IMR-90 (cell line): ENCODE results near the gene TMEM161A. TPM values are rescaled to one million over a fixed set of nuclear protein-coding genes. Genes with fewer than 3 reads are reported as not detected.

Source experiments
- ATAC-seq: fragments of 200-7000 bp; cut with Tn5 transposase; 2 replicates; pipeline ENCODE4 v1.9.1; 2020; ENCODE audit warnings: low read depth, mild to moderate bottlenecking, moderate library complexity
- BruUV-seq: library from RNA; stranded (reverse); fragments of 400-500 nt; replicated peaks from 2 replicates; lab custom pipeline; 2021; lab: Mats Ljungman, UMichigan
- CTCF ChIA-PET: fragments of 300-600 bp; formaldehyde crosslinking; extraction: SDS; loops from one replicate; lab custom pipeline; 2021; ENCODE audit warnings: antibody characterized with exemption; lab: Yijun Ruan, JAX
- POLR2A ChIA-PET: fragments of 300-600 bp; sonication (Branson Sonifier 250); formaldehyde crosslinking; loops from one replicate; lab custom pipeline; 2022; ENCODE audit warnings: antibody characterized with exemption; ENCODE audit not compliant: unreplicated experiment; lab: Charles Lee
- DNase-seq: peaks from one replicate; pipeline ENCODE4 v3.0.0; 2013
- H2AFZ ChIP-seq: replicated peaks from 2 replicates; pipeline ENCODE3; 2013; ENCODE audit warnings: low read length, mild to moderate bottlenecking; ENCODE audit not compliant: poor library complexity
- H2AK5ac ChIP-seq: 2 replicates; pipeline ENCODE4 v1.6.1; 2013; ENCODE audit warnings: low read depth, low read length, inconsistent platforms
- H2AK9ac ChIP-seq: replicated peaks from 2 replicates; pipeline ENCODE3; 2013; ENCODE audit warnings: mild to moderate bottlenecking, low read depth, low read length, moderate library complexity; ENCODE audit not compliant: poor library complexity
- H2BK120ac ChIP-seq: 2 replicates; pipeline ENCODE4 v1.6.1; 2013; ENCODE audit warnings: low read depth, low read length, inconsistent platforms
- H2BK15ac ChIP-seq: 3 replicates; pipeline ENCODE4 v1.6.1; 2013; ENCODE audit warnings: low read depth, low read length, inconsistent platforms
- H2BK20ac ChIP-seq: 2 replicates; pipeline ENCODE4 v1.6.1; 2013; ENCODE audit warnings: low read depth, mild to moderate bottlenecking, inconsistent platforms, low read length, moderate library complexity
- H2BK5ac ChIP-seq: 2 replicates; pipeline ENCODE4 v1.6.1; 2013; ENCODE audit warnings: mild to moderate bottlenecking, low read depth, low read length, inconsistent platforms; ENCODE audit not compliant: poor library complexity, severe bottlenecking
- H3K14ac ChIP-seq: replicated peaks from 2 replicates; pipeline ENCODE4 v1.6.1; 2013; ENCODE audit warnings: low read depth, low read length, inconsistent platforms
- H3K18ac ChIP-seq: 2 replicates; pipeline ENCODE4 v1.6.1; 2013; ENCODE audit warnings: low read depth, low read length, control low read depth
- H3K23ac ChIP-seq: 2 replicates; pipeline ENCODE4 v1.6.1; 2013; ENCODE audit warnings: low read depth, low read length, inconsistent platforms
- H3K27ac ChIP-seq: 2 replicates; pipeline ENCODE4 v1.5.1; 2013; ENCODE audit warnings: mild to moderate bottlenecking, control low read depth, low read length; ENCODE audit not compliant: insufficient read depth
- H3K27me3 ChIP-seq: 2 replicates; pipeline ENCODE4 v1.6.1; 2013; ENCODE audit warnings: low read length; ENCODE audit not compliant: control insufficient read depth, insufficient read depth
- H3K36me3 ChIP-seq: 2 replicates; pipeline ENCODE4 v1.6.1; 2013; ENCODE audit warnings: low read length, mixed read lengths; ENCODE audit not compliant: control insufficient read depth, insufficient read depth
- H3K4ac ChIP-seq: 2 replicates; pipeline ENCODE4 v1.6.1; 2013; ENCODE audit warnings: low read depth, low read length, inconsistent platforms
- H3K4me1 ChIP-seq: 2 replicates; pipeline ENCODE4 v1.6.1; 2013; ENCODE audit warnings: low read length, mixed read lengths; ENCODE audit not compliant: control insufficient read depth, insufficient read depth
- H3K4me2 ChIP-seq: 2 replicates; pipeline ENCODE4 v1.6.1; 2013; ENCODE audit warnings: low read depth, mild to moderate bottlenecking, control low read depth, low read length, moderate library complexity
- H3K4me3 ChIP-seq: 2 replicates; pipeline ENCODE4 v1.5.1; 2013; ENCODE audit warnings: low read depth, mild to moderate bottlenecking, control low read depth, low read length, moderate library complexity; ENCODE audit not compliant: insufficient read depth
- H3K56ac ChIP-seq: 2 replicates; pipeline ENCODE4 v1.6.1; 2013; ENCODE audit warnings: low read length, inconsistent platforms; ENCODE audit not compliant: insufficient read depth; ENCODE audit errors: extremely low read depth
- H3K79me1 ChIP-seq, 2 experiments: 2 replicates each; pipeline ENCODE4 v1.6.1; 2013; ENCODE audit warnings: low read length in 2 of 2, inconsistent platforms in 1 of 2, low read depth in 1 of 2
- H3K9ac ChIP-seq: 2 replicates; pipeline ENCODE4 v1.6.1; 2013; ENCODE audit warnings: low read depth, low read length, control low read depth
- H3K9me1 ChIP-seq: 2 replicates; pipeline ENCODE4 v1.6.1; 2013; ENCODE audit warnings: low read length, inconsistent platforms; ENCODE audit not compliant: insufficient read depth
- H3K9me3 ChIP-seq: 2 replicates; pipeline ENCODE4 v1.6.1; 2013; ENCODE audit warnings: low read length; ENCODE audit not compliant: control insufficient read depth, insufficient read depth
- H4K20me1 ChIP-seq: 2 replicates; pipeline ENCODE4 v1.6.1; 2013; ENCODE audit warnings: low read length, inconsistent platforms; ENCODE audit not compliant: insufficient read depth
- H4K5ac ChIP-seq: 2 replicates; pipeline ENCODE4 v1.6.1; 2013; ENCODE audit warnings: mild to moderate bottlenecking, low read depth, low read length, control low read depth
- H4K8ac ChIP-seq, 2 experiments: 2 replicates each; pipeline ENCODE4 v1.6.1; 2013; ENCODE audit warnings: low read depth in 2 of 2, low read length in 2 of 2, control low read depth in 1 of 2, inconsistent platforms in 1 of 2
- H4K91ac ChIP-seq: 2 replicates; pipeline ENCODE4 v1.6.1; 2013; ENCODE audit warnings: low read depth, low read length, inconsistent platforms; ENCODE audit not compliant: insufficient read depth
- BHLHE40 ChIP-seq: fragments of 150-350 bp; IDR thresholded peaks from 2 replicates; pipeline ENCODE4 v1.6.1; 2016; ENCODE audit warnings: mild to moderate bottlenecking, low read depth, low read length
- CHD1 ChIP-seq: IDR thresholded peaks from 2 replicates; pipeline ENCODE4 v1.6.1; 2012; ENCODE audit warnings: low read depth, low read length, improper control_type of control experiment
- FOS ChIP-seq: fragments of 150-350 bp; IDR thresholded peaks from 2 replicates; pipeline ENCODE4 v1.6.1; 2016; ENCODE audit warnings: low read depth, low read length
- MAFK ChIP-seq: IDR thresholded peaks from 2 replicates; pipeline ENCODE4 v1.6.1; 2012; ENCODE audit warnings: low read depth, low read length, improper control_type of control experiment
- MAZ ChIP-seq: IDR thresholded peaks from 2 replicates; pipeline ENCODE4 v1.6.1; 2012; ENCODE audit warnings: low read depth, mild to moderate bottlenecking, low read length, improper control_type of control experiment, moderate library complexity, borderline replicate concordance
- MXI1 ChIP-seq: IDR thresholded peaks from 2 replicates; pipeline ENCODE4 v1.6.1; 2012; ENCODE audit warnings: low read depth, mild to moderate bottlenecking, low read length, moderate library complexity, borderline replicate concordance
- POLR2A ChIP-seq: IDR thresholded peaks from 2 replicates; pipeline ENCODE4 v1.6.1; 2012; ENCODE audit warnings: mild to moderate bottlenecking, low read depth, low read length
- RAD21 ChIP-seq: IDR thresholded peaks from 2 replicates; pipeline ENCODE4 v1.6.1; 2012; ENCODE audit warnings: low read length, improper control_type of control experiment
- RCOR1 ChIP-seq: IDR thresholded peaks from 2 replicates; pipeline ENCODE4 v1.6.1; 2012; ENCODE audit warnings: mild to moderate bottlenecking, low read length, improper control_type of control experiment; ENCODE audit not compliant: insufficient replicate concordance
- WGBS, 2 experiments: methylation state at CpG; one replicate each; pipeline versions ENCODE4 v1.1.5 to v1.1.7; 2013; ENCODE audit warnings: missing lambda C conversion rate in 2 of 2; ENCODE audit not compliant: insufficient read length in 1 of 2; ENCODE audit errors: extremely low coverage in 2 of 2; 5-methylcytosine and 5-hydroxymethylcytosine counted together
- dilution Hi-C: fragments of 300-500 bp; cut with HindIII; formaldehyde crosslinking; loops from one replicate; pipeline ENCODE4 v1.14.3; 2018; ENCODE audit warnings: low sequenced_read_pairs; ENCODE audit not compliant: unreplicated experiment
- in situ Hi-C: fragments of 300-500 bp; cut with MboI; formaldehyde crosslinking; loops from 3 replicates; pipeline ENCODE4 v1.14.3; 2019; ENCODE audit warnings: low sequenced_read_pairs, inconsistent platforms, mixed read lengths
- intact Hi-C: fragments of 100-400 bp; cut with micrococcal nuclease; formaldehyde crosslinking; loops from 2 replicates; pipeline ENCODE4 v1.10.0; 2022
- polyA plus RNA-seq, 3 experiments: library from polyadenylated mRNA; depleted of rRNA; stranded (reverse); fragments of >200 nt; gene quantifications; 2 replicates each; pipeline ENCODE4 v1.2.3, GENCODE V29; 2012; ENCODE audit warnings: low replicate concordance in 1 of 3
- total RNA-seq: library from RNA; depleted of rRNA; stranded (reverse); fragments of >200 nt; gene quantifications from 2 replicates; pipeline ENCODE4 v1.2.3, GENCODE V29; 2012
- TF ChIP-seq, protein P1 (sequence below): fragments of 150-350 bp; IDR thresholded peaks from 2 replicates; pipeline ENCODE4 v1.6.1; 2016; ENCODE audit warnings: low read depth, mild to moderate bottlenecking, low read length, moderate library complexity, borderline replicate concordance
- TF ChIP-seq, protein P2 (sequence below): conservative IDR thresholded peaks from 2 replicates; pipeline ENCODE4 v1.5.1; 2012; ENCODE audit warnings: mild to moderate bottlenecking, low read depth, low read length, improper control_type of control experiment
- TF ChIP-seq, protein P3 (sequence below): fragments of 150-350 bp; IDR thresholded peaks from 2 replicates; pipeline ENCODE4 v1.6.1; 2017; ENCODE audit warnings: mild to moderate bottlenecking, antibody characterized with exemption, low read length, low read depth

The TMEM161A gene
- total and polyA plus RNA-seq, 2 of the 4 experiments (the other 2 are of a cell fraction), result 11.1 to 34.8 TPM

DNA sequence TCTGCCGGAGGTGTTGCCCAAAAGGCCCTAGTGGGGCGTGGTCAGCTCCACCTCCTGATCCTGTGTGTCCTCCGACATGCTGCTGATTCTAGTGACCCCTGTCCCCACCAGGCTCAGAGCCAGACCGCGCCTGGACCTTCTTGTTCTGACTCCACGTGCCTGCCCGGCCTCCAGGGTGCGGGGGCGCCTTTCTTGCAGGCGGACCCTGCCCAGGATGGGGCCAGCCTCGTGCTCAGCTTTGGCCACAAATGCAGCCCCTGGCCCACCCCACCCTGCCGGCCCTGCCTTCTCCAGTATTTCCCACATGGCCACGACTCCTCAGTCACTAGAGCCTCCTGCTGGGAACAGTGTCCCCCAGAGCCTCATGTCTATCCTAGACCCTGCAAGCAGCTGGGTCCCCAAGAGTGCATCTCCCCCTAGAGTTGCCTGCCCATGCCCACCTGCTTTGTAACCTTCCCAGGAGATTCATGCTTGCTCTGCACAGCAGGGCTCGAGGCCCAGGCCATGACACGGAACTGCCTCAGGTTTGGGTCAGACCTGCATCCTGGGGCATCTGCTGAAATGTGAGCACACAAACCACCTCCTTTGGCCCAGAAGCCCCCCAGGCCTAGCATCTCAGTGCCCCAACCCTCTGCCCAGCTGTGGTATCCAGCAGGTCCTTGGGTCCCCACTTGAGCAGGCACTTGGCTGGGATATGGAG, 27.0 kb downstream of the TMEM161A start:
- no peak overlapping the region for H2AK5ac ChIP-seq
- DNase-seq (no peak), ATAC-seq (no peak)
- no peak overlapping the region for H3K56ac ChIP-seq
- no peak overlapping the region for H3K4ac ChIP-seq
- no peak overlapping the region for H3K14ac ChIP-seq
- TF ChIP-seq FOS (no peak), CHD1 (no peak), MXI1 (no peak), BHLHE40 (no peak), MAZ (no peak), MAFK (no peak), RCOR1 (no peak), POLR2A (no peak), RAD21 (no peak)
- TF ChIP-seq, protein P1, sequence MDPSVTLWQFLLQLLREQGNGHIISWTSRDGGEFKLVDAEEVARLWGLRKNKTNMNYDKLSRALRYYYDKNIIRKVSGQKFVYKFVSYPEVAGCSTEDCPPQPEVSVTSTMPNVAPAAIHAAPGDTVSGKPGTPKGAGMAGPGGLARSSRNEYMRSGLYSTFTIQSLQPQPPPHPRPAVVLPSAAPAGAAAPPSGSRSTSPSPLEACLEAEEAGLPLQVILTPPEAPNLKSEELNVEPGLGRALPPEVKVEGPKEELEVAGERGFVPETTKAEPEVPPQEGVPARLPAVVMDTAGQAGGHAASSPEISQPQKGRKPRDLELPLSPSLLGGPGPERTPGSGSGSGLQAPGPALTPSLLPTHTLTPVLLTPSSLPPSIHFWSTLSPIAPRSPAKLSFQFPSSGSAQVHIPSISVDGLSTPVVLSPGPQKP, result no peak
- TF ChIP-seq, protein P2, sequence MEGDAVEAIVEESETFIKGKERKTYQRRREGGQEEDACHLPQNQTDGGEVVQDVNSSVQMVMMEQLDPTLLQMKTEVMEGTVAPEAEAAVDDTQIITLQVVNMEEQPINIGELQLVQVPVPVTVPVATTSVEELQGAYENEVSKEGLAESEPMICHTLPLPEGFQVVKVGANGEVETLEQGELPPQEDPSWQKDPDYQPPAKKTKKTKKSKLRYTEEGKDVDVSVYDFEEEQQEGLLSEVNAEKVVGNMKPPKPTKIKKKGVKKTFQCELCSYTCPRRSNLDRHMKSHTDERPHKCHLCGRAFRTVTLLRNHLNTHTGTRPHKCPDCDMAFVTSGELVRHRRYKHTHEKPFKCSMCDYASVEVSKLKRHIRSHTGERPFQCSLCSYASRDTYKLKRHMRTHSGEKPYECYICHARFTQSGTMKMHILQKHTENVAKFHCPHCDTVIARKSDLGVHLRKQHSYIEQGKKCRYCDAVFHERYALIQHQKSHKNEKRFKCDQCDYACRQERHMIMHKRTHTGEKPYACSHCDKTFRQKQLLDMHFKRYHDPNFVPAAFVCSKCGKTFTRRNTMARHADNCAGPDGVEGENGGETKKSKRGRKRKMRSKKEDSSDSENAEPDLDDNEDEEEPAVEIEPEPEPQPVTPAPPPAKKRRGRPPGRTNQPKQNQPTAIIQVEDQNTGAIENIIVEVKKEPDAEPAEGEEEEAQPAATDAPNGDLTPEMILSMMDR, result no peak
- TF ChIP-seq, protein P3, sequence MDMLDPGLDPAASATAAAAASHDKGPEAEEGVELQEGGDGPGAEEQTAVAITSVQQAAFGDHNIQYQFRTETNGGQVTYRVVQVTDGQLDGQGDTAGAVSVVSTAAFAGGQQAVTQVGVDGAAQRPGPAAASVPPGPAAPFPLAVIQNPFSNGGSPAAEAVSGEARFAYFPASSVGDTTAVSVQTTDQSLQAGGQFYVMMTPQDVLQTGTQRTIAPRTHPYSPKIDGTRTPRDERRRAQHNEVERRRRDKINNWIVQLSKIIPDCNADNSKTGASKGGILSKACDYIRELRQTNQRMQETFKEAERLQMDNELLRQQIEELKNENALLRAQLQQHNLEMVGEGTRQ, result no peak
- H2BK5ac ChIP-seq, result no peak overlapping the region
- no peak overlapping the region for H3K27ac ChIP-seq
- H2BK15ac ChIP-seq, result no peak overlapping the region
- H3K36me3 ChIP-seq, result no peaks in the 10 kb centered on the region
- H4K91ac ChIP-seq, result no peak overlapping the region
- in situ Hi-C loops (no loop called here), intact Hi-C loops (no loop called here), dilution Hi-C loops (no loop called here)
- H2AFZ ChIP-seq, result no peak overlapping the region
- H3K4me1 ChIP-seq, result peaks cover 20% of the 10 kb centered on the region
- WGBS, 2 experiments, result 75% methylated on average over 12 of the region's 15 CpGs; no CpG with 5 or more reads in 1 of the 2 experiments
- H3K4me2 ChIP-seq, result no peak overlapping the region
- H4K5ac ChIP-seq, result no peak overlapping the region
- H3K18ac ChIP-seq, result no peak overlapping the region
- H2AK9ac ChIP-seq, result no peak overlapping the region
- H3K23ac ChIP-seq, result no peak overlapping the region
- CTCF ChIA-PET, result no interaction called here
- no peaks in the 10 kb centered on the region for H3K9me3 ChIP-seq
- BruUV-seq, result no TSS peak
- H4K8ac ChIP-seq, result no peak overlapping the region
- H3K4me3 ChIP-seq, result no peak overlapping the region
- no peak overlapping the region for H2BK120ac ChIP-seq
- no peaks in the 10 kb centered on the region for H3K79me1 ChIP-seq
- H3K9ac ChIP-seq, result no peak overlapping the region
- H3K27me3 ChIP-seq, result no peaks in the 10 kb centered on the region
- POLR2A ChIA-PET, result no interaction called here
- no peaks in the 10 kb centered on the region; the same call in 1 of the 2 replicates for H3K9me1 ChIP-seq
- H4K20me1 ChIP-seq, result no peaks in the 10 kb centered on the region
- no peak overlapping the region for H2BK20ac ChIP-seq
